Lower leg skin (tissue), 3 donors: ENCODE results near the gene ACSL1.

ENCODE experiments used
- POLR2A ChIP-seq, 2 donors: fragments of 450-650 bp; IDR thresholded peaks; one replicate each; pipeline ENCODE4 v1.6.1; 2016 to 2017; ENCODE audit warnings: antibody characterized with exemption in 2 of 2, mild to moderate bottlenecking in 1 of 2, moderate library complexity in 1 of 2
- TF ChIP-seq, protein P1 (sequence below), 3 donors: fragments of 450-650 bp; IDR thresholded peaks; one replicate each; pipeline ENCODE4 v1.5.1; 2016; ENCODE audit warnings: antibody characterized with exemption in 3 of 3, mild to moderate bottlenecking in 3 of 3, moderate library complexity in 2 of 3

DNA sequence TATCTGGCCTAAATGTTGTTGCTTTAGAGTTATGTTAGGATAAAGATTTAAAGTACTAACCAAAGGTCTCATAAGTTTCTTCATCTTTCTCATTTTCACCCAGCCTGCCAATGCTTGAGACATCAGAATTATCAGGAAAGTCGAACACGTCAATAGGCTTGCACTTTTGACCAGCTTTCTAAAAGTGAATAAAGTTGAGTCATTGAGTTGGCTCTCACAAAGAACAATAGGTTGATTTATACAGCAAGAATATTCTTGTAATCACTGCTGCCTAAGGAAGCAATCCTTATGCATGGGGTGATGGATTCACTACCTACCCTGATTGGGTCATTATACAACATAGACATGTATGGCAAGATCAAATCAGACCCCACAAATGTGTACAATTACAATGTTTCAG, 96.9 kb downstream of the ACSL1 start:
- TF ChIP-seq, protein P1, sequence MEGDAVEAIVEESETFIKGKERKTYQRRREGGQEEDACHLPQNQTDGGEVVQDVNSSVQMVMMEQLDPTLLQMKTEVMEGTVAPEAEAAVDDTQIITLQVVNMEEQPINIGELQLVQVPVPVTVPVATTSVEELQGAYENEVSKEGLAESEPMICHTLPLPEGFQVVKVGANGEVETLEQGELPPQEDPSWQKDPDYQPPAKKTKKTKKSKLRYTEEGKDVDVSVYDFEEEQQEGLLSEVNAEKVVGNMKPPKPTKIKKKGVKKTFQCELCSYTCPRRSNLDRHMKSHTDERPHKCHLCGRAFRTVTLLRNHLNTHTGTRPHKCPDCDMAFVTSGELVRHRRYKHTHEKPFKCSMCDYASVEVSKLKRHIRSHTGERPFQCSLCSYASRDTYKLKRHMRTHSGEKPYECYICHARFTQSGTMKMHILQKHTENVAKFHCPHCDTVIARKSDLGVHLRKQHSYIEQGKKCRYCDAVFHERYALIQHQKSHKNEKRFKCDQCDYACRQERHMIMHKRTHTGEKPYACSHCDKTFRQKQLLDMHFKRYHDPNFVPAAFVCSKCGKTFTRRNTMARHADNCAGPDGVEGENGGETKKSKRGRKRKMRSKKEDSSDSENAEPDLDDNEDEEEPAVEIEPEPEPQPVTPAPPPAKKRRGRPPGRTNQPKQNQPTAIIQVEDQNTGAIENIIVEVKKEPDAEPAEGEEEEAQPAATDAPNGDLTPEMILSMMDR (IDR thresholded peaks at IDR 0.05), result no peak
- no peak for TF ChIP-seq POLR2A (IDR thresholded peaks at IDR 0.05)
